ENCODE results near the gene SAMM50.

DNA sequence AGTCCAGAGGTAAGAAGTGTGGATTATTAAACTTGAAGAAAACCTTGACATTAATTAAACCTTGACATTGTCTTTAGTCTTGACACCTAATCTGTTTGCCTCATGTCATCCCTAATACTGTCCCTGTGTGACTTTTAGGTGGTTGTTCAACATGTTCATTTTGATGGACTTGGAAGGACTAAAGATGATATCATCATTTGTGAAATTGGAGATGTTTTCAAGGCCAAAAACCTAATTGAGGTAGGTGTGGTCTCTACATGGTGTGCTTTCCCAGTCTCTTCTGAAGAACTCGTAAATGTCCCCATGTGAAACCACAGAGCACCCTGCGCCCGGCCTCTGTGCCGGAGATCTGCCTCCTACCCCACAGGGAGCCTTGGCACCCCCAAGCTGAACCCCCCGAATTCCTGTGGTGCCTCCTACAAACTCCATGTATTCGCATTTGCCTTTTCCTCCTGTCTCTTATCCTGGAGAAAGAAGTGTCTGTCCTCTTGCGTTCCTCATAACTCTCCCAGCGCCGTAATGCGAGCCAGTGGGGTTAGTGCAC lies 9.1 kb downstream of the SAMM50 start:
- TF ChIP-seq CEBPB (IDR thresholded peaks at IDR 0.05) (no peak), USF1 (IDR thresholded peaks at IDR 0.05) (no peak), EGR1 (IDR thresholded peaks at IDR 0.05) (no peak), FOXM1 (IDR thresholded peaks at IDR 0.05; ENCODE audit: borderline replicate concordance, low read depth) (no peak), CREB1 (IDR thresholded peaks at IDR 0.05; ENCODE audit: low read depth) (no peak), TAF1 (IDR thresholded peaks at IDR 0.05; ENCODE audit: low read depth) (no peak), ZBTB7A (IDR thresholded peaks at IDR 0.05; ENCODE audit: low read depth) (no peak), NFIC (IDR thresholded peaks at IDR 0.05) (no peak)
- TF ChIP-seq, protein P1, sequence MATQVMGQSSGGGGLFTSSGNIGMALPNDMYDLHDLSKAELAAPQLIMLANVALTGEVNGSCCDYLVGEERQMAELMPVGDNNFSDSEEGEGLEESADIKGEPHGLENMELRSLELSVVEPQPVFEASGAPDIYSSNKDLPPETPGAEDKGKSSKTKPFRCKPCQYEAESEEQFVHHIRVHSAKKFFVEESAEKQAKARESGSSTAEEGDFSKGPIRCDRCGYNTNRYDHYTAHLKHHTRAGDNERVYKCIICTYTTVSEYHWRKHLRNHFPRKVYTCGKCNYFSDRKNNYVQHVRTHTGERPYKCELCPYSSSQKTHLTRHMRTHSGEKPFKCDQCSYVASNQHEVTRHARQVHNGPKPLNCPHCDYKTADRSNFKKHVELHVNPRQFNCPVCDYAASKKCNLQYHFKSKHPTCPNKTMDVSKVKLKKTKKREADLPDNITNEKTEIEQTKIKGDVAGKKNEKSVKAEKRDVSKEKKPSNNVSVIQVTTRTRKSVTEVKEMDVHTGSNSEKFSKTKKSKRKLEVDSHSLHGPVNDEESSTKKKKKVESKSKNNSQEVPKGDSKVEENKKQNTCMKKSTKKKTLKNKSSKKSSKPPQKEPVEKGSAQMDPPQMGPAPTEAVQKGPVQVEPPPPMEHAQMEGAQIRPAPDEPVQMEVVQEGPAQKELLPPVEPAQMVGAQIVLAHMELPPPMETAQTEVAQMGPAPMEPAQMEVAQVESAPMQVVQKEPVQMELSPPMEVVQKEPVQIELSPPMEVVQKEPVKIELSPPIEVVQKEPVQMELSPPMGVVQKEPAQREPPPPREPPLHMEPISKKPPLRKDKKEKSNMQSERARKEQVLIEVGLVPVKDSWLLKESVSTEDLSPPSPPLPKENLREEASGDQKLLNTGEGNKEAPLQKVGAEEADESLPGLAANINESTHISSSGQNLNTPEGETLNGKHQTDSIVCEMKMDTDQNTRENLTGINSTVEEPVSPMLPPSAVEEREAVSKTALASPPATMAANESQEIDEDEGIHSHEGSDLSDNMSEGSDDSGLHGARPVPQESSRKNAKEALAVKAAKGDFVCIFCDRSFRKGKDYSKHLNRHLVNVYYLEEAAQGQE (IDR thresholded peaks at IDR 0.05; ENCODE audit: low read depth): no peak

Measured in Ishikawa (cell line).